Smooth muscle cell (in vitro differentiated cells): ENCODE results near the gene TSPAN4. TPM values are rescaled to one million over a fixed set of nuclear protein-coding genes. Genes with fewer than 3 reads are reported as not detected.

Source experiments
- DNase-seq: peaks from one replicate; lab custom pipeline; 2025; ENCODE audit not compliant: unreplicated experiment; lab: John Stamatoyannopoulos, UW
- H2AFZ ChIP-seq: fragments of 200-600 bp; sonication (generic); 2 replicates; pipeline ENCODE4 v1.6.0; 2016; ENCODE audit warnings: antibody characterized with exemption, low read depth, mild to moderate bottlenecking
- H3F3A ChIP-seq: fragments of 200-600 bp; sonication (generic); 2 replicates; pipeline ENCODE4 v1.6.0; 2017; ENCODE audit warnings: antibody characterized with exemption, low read depth
- H3K27ac ChIP-seq: fragments of 200-600 bp; sonication (generic); 2 replicates; pipeline ENCODE4 v1.5.1; 2016; ENCODE audit warnings: low read depth, mild to moderate bottlenecking
- H3K27me3 ChIP-seq: fragments of 200-600 bp; sonication (generic); 2 replicates; pipeline ENCODE4 v1.6.1; 2016; ENCODE audit warnings: low read depth, mild to moderate bottlenecking
- H3K36me3 ChIP-seq: fragments of 200-600 bp; sonication (generic); 2 replicates; pipeline ENCODE4 v1.5.1; 2016; ENCODE audit warnings: low read depth
- H3K4me1 ChIP-seq: fragments of 200-600 bp; sonication (generic); 2 replicates; pipeline ENCODE4 v1.5.1; 2016; ENCODE audit warnings: low read depth
- H3K4me2 ChIP-seq: fragments of 200-600 bp; sonication (generic); 2 replicates; pipeline ENCODE4 v1.6.0; 2016; ENCODE audit warnings: mild to moderate bottlenecking
- H3K4me3 ChIP-seq: fragments of 200-600 bp; sonication (generic); 2 replicates; pipeline ENCODE4 v1.5.1; 2016; ENCODE audit warnings: mild to moderate bottlenecking
- H3K79me2 ChIP-seq: fragments of 200-600 bp; sonication (generic); 2 replicates; pipeline ENCODE4 v1.6.0; 2016; ENCODE audit warnings: low read depth, mild to moderate bottlenecking
- H3K9ac ChIP-seq: fragments of 200-600 bp; sonication (generic); 2 replicates; pipeline ENCODE4 v1.6.0; 2016; ENCODE audit warnings: low read depth
- H3K9me3 ChIP-seq: fragments of 200-600 bp; sonication (generic); replicated peaks from 2 replicates; pipeline ENCODE4 v1.5.1; 2016; ENCODE audit warnings: low read depth
- H4K20me1 ChIP-seq: fragments of 200-600 bp; sonication (generic); 2 replicates; pipeline ENCODE4 v1.6.0; 2016; ENCODE audit warnings: low read depth
- WGBS: methylation state at CpG from one replicate; pipeline ENCODE4 v1.1.7; 2016; ENCODE audit warnings: low lambda C conversion rate; 5-methylcytosine and 5-hydroxymethylcytosine counted together
- polyA plus RNA-seq: library from polyadenylated mRNA; unstranded; fragments of >200 nt; fragmentation: Nextera tagmentation; extraction: Ambion mirVana; gene quantifications from 2 replicates; pipeline ENCODE4 v1.2.1, GENCODE V29; 2016
- total RNA-seq: library from RNA; depleted of rRNA; stranded (reverse); fragments of >200 nt; gene quantifications from 2 replicates; pipeline ENCODE4 v1.2.3, GENCODE V29; 2014
- TF ChIP-seq, protein P1 (sequence below): fragments of 200-600 bp; sonication (generic); IDR thresholded peaks from 2 replicates; pipeline ENCODE4 v1.5.1; 2017; ENCODE audit warnings: borderline replicate concordance, mild to moderate bottlenecking, antibody characterized with exemption; ENCODE audit not compliant: insufficient read depth, poor library complexity, severe bottlenecking

Gene TSPAN4
- total and polyA plus RNA-seq, 2 experiments from 2014 or later: 68.2 to 179 TPM

DNA sequence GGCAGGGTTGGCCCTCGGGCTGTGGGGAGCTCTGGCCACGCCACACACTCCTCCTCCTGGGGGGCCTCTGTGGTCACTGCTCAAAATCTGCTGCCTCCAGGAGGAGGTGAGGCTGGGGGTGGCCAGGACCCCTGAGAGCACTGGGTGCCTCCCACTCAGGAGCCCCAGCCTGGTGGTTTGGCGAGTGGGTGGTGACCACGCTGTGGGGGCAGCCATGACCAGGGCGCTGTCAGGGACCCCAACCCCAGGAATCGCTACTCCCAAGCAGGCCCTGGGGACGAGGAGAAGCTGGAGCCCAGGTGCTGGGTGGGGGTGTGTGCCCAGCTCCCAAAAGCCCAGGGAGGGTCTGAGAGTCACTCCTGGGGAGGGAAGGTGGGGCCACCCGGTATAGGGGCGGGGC lies 30.1 kb downstream of the TSPAN4 start:
- Histone ChIP-seq H3K27ac (no peak overlapping the region), H3K9ac (no peak overlapping the region), H3K27me3 (no peaks in the 10 kb centered on the region), H3K4me3 (no peak overlapping the region), H3K36me3 (no peaks in the 10 kb centered on the region), H3F3A (no peaks in the 10 kb centered on the region), H3K9me3 (no peaks in the 10 kb centered on the region), H2AFZ (no peak overlapping the region), H3K4me2 (no peak overlapping the region), H3K4me1 (no peaks in the 10 kb centered on the region), H4K20me1 (no peaks in the 10 kb centered on the region), H3K79me2 (no peaks in the 10 kb centered on the region)
- TF ChIP-seq, protein P1, sequence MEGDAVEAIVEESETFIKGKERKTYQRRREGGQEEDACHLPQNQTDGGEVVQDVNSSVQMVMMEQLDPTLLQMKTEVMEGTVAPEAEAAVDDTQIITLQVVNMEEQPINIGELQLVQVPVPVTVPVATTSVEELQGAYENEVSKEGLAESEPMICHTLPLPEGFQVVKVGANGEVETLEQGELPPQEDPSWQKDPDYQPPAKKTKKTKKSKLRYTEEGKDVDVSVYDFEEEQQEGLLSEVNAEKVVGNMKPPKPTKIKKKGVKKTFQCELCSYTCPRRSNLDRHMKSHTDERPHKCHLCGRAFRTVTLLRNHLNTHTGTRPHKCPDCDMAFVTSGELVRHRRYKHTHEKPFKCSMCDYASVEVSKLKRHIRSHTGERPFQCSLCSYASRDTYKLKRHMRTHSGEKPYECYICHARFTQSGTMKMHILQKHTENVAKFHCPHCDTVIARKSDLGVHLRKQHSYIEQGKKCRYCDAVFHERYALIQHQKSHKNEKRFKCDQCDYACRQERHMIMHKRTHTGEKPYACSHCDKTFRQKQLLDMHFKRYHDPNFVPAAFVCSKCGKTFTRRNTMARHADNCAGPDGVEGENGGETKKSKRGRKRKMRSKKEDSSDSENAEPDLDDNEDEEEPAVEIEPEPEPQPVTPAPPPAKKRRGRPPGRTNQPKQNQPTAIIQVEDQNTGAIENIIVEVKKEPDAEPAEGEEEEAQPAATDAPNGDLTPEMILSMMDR: no peak
- DNase-seq: no peak
- 89% methylated on average over 9 of the region's 9 CpGs for WGBS

DNA sequence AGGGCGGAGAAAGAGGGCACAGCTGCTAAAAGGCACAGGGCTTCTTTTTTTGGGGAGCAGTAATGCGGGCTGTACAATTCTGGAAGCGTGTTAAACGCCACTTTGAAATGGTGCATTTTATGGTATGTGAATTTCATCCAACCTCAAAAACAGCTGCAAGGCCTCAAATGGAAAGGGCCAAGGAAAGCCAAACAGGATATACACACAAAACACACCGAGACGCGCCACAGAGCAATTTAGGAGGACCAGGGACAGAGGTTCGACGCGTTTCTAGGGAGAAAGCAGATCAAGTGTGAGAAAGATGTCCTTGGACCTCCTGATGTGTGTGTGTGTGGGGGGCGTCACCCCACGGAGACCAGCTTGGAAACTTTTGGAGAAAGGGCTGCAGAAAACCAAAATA lies 31.1 kb downstream of the TSPAN4 start:
- H4K20me1 ChIP-seq: no peaks in the 10 kb centered on the region
- 86% methylated on average over 12 of the region's 12 CpGs for WGBS
- H3K27ac ChIP-seq: no peak overlapping the region
- no peaks in the 10 kb centered on the region for H3K36me3 ChIP-seq
- H3K27me3 ChIP-seq: no peaks in the 10 kb centered on the region
- DNase-seq: no peak
- H2AFZ ChIP-seq: no peak overlapping the region
- H3K4me3 ChIP-seq: no peak overlapping the region
- no peaks in the 10 kb centered on the region for H3K9me3 ChIP-seq
- no peaks in the 10 kb centered on the region for H3F3A ChIP-seq
- no peak overlapping the region for H3K9ac ChIP-seq
- H3K4me1 ChIP-seq: no peaks in the 10 kb centered on the region
- no peaks in the 10 kb centered on the region for H3K79me2 ChIP-seq
- no peak overlapping the region for H3K4me2 ChIP-seq
- TF ChIP-seq, protein P1: no peak

DNA sequence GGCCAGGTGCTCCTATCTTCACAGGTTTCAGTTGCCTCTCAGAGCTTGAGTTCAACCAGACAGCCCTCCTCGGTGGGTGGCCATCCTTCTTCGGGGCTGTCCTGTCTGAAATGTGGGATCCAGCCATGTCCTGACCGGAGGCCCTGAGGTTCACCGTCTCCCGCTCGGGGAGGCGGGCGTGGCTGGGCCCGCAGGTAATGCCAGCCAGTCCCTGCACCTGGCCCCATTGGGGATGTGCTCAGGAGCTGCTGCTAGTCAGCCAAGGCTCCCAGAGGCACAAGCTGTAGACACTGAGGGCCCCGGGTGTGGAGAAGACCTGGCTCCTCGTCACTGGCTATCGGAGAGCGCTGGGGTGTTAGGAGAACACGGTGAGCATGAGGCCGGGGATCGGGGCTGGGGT lies 32.6 kb downstream of the TSPAN4 start:
- Histone ChIP-seq H3K9ac (no peak overlapping the region), H4K20me1 (no peaks in the 10 kb centered on the region), H3K4me1 (no peaks in the 10 kb centered on the region), H3K36me3 (no peaks in the 10 kb centered on the region), H3K27ac (no peak overlapping the region), H3K79me2 (no peaks in the 10 kb centered on the region), H2AFZ (no peak overlapping the region), H3K4me3 (no peak overlapping the region), H3K4me2 (no peak overlapping the region), H3K27me3 (no peaks in the 10 kb centered on the region), H3F3A (no peaks in the 10 kb centered on the region), H3K9me3 (no peaks in the 10 kb centered on the region)
- no peak for DNase-seq
- 96% methylated on average over 16 of the region's 16 CpGs for WGBS
- TF ChIP-seq, protein P1: no peak

DNA sequence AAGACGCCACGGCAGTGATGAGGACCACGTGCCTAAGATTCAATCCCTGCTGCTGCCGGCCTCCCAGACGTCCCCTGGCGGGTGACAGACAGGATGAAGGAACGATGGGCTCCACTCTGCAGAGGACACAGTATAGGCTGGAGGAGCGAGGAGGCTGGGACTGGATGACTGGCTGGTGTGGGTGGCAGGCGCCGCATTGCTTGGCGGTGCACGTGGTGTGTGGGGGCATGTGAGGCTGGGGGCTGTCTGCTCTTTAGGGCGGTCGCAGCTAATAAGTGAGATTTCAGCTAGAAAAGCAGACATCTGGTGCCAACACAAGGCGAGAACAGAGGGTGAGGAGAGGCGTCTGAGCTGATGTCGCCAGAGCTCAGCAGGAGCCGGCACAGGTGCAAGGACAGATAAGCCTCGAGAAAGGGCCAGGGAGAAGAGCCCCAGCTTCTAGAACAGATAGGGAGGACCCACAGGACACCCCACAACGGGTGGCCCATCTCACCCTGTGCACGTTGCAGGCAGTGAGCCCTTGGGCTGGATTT lies 33.2 kb downstream of the TSPAN4 start:
- H3K9me3 ChIP-seq: no peaks in the 10 kb centered on the region
- H3K36me3 ChIP-seq: no peaks in the 10 kb centered on the region
- no peak for DNase-seq
- WGBS: 95% methylated on average over 21 of the region's 21 CpGs
- H4K20me1 ChIP-seq: no peaks in the 10 kb centered on the region
- H3K4me2 ChIP-seq: no peak overlapping the region
- H3K4me1 ChIP-seq: no peaks in the 10 kb centered on the region
- no peak overlapping the region for H3K27ac ChIP-seq
- H3K79me2 ChIP-seq: no peaks in the 10 kb centered on the region
- no peaks in the 10 kb centered on the region for H3K27me3 ChIP-seq
- TF ChIP-seq, protein P1: no peak
- H3K4me3 ChIP-seq: no peak overlapping the region
- H3K9ac ChIP-seq: no peak overlapping the region
- no peaks in the 10 kb centered on the region for H3F3A ChIP-seq
- H2AFZ ChIP-seq: no peak overlapping the region
